Mucosa of gallbladder (tissue), 1 donor: ENCODE data around the gene NMT1. TPM values are rescaled to one million over a fixed set of nuclear protein-coding genes. Genes with fewer than 3 reads are reported as not detected.
A peak's percentile ranks its signal among the peaks of the same experiment; 100 is the strongest.

ENCODE experiments used
- DNase-seq: peaks from one replicate; pipeline ENCODE4 v3.0.0-alpha.2; 2020; ENCODE audit warnings: low spot score
- total RNA-seq: library from RNA; stranded (reverse); gene quantifications from one replicate; pipeline ENCODE4 v1.2.1, GENCODE V29; 2021
- donor health status: DM: no; HTN: no; CAD: no.

NMT1 gene
- 109 TPM for total RNA-seq

- DNase-seq, result peak; percentile 98
Measured at GRCh38 chr17:45060797-45061605, at the start of gene NMT1. Gene NMT1 (plus strand): TSS chr17:45061317. CDS start chr17:45061330, 13 bp downstream.

GRCh38 chr17:45011767-45012166 lies 49.4 kb upstream of the NMT1 start:
- no peak for DNase-seq

- DNase-seq, result no peak
Measured at GRCh38 chr17:45013021-45013997, 47.8 kb upstream of the NMT1 start.

- DNase-seq, result no peak
Measured at GRCh38 chr17:45016237-45016636, 44.9 kb upstream of the NMT1 start.

GRCh38 chr17:45016823-45017222 lies 44.3 kb upstream of the NMT1 start:
- no peak for DNase-seq

- no peak for DNase-seq
Measured at GRCh38 chr17:45018514-45018847, 42.6 kb upstream of the NMT1 start.

GRCh38 chr17:45018848-45019711 lies 42.0 kb upstream of the NMT1 start:
- DNase-seq, result peak; percentile 26

GRCh38 chr17:45020354-45021138 lies 40.6 kb upstream of the NMT1 start:
- DNase-seq, result no peak

- peak; percentile 53 for DNase-seq
Measured at GRCh38 chr17:45021607-45022287, 39.4 kb upstream of the NMT1 start.

- DNase-seq, result no peak
Measured at GRCh38 chr17:45022288-45022648, 38.8 kb upstream of the NMT1 start.

GRCh38 chr17:45022655-45023339 lies 38.3 kb upstream of the NMT1 start:
- no peak for DNase-seq

GRCh38 chr17:45029096-45029495 lies 32.0 kb upstream of the NMT1 start:
- DNase-seq, result no peak

GRCh38 chr17:45029758-45030423 lies 31.2 kb upstream of the NMT1 start:
- no peak for DNase-seq

GRCh38 chr17:45030733-45031132 lies 30.4 kb upstream of the NMT1 start:
- no peak for DNase-seq

- DNase-seq, result no peak
Measured at GRCh38 chr17:45031231-45032173, 29.6 kb upstream of the NMT1 start.

GRCh38 chr17:45032174-45032541 lies 29.0 kb upstream of the NMT1 start:
- no peak for DNase-seq

GRCh38 chr17:45034599-45034998 lies 26.5 kb upstream of the NMT1 start:
- no peak for DNase-seq

- DNase-seq, result no peak
Measured at GRCh38 chr17:45035848-45036247, 25.3 kb upstream of the NMT1 start.
